ENCODE results near the gene ATXN2L. TPM values are rescaled to one million over a fixed set of nuclear protein-coding genes. Genes with fewer than 3 reads are reported as not detected.

The ATXN2L gene
- total and polyA plus RNA-seq, 2 of the 13 experiments (the other 11 are each of a cell fraction or from before 2014, with no cell fraction given): 40.8 to 55.1 TPM

DNA sequence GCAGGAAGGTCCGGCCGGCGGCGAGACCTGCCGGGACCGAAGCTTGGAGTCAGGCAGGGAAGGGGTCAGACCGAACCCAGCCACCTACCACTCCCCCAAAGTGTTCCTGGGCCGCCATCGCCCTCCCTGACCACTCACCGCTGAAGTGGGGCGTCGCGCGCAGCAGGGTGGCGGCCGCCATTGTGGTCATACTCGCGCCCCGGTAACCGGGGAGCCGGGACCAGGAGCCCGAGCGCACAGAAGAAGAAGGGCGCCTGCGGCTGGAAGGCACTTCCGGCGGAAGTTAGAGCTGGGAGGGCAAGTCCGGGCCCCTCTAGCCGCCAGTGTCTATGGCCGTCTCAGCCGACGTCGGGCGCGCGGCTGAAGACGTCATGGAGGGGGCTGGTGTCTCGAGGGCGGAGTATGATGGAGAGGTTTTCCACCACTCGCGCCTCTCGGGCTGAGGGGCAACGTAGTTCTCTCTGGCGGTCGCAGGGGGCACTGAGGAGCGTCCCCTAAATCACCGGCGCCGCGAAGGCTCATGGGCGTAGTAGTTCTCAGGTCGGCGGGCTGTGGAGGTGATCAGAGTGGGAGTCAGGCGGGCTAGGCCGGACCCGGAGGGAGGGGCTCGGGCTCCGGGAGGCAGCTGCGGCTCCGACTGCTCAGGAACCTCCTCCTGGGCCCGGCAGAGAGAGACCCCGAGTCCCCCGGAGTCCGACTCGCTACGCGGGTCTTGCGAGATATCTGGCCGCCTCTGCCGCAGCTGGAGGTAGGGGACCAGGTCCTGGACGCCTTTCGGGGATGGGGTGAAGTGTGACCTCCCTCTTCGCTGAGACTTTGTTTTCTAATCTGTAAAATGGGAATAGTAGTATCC is 23.5 kb downstream of the ATXN2L start, which contains the start of gene TUFM (continued):
- TF ChIP-seq, protein P1, sequence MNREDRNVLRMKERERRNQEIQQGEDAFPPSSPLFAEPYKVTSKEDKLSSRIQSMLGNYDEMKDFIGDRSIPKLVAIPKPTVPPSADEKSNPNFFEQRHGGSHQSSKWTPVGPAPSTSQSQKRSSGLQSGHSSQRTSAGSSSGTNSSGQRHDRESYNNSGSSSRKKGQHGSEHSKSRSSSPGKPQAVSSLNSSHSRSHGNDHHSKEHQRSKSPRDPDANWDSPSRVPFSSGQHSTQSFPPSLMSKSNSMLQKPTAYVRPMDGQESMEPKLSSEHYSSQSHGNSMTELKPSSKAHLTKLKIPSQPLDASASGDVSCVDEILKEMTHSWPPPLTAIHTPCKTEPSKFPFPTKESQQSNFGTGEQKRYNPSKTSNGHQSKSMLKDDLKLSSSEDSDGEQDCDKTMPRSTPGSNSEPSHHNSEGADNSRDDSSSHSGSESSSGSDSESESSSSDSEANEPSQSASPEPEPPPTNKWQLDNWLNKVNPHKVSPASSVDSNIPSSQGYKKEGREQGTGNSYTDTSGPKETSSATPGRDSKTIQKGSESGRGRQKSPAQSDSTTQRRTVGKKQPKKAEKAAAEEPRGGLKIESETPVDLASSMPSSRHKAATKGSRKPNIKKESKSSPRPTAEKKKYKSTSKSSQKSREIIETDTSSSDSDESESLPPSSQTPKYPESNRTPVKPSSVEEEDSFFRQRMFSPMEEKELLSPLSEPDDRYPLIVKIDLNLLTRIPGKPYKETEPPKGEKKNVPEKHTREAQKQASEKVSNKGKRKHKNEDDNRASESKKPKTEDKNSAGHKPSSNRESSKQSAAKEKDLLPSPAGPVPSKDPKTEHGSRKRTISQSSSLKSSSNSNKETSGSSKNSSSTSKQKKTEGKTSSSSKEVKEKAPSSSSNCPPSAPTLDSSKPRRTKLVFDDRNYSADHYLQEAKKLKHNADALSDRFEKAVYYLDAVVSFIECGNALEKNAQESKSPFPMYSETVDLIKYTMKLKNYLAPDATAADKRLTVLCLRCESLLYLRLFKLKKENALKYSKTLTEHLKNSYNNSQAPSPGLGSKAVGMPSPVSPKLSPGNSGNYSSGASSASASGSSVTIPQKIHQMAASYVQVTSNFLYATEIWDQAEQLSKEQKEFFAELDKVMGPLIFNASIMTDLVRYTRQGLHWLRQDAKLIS (CRISPR knock-in tag; IDR thresholded peaks at IDR 0.05): no peak; the same call in 1 of the 2 replicates
- TF ChIP-seq SCMH1 (CRISPR knock-in tag; IDR thresholded peaks at IDR 0.05; ENCODE audit: borderline replicate concordance): no peak
- peak in 1 of 2 experiments; percentile 60; a peak in 1 of 4 replicates for TF ChIP-seq ATF4 (CRISPR knock-in tag; IDR thresholded peaks at IDR 0.05)
- TF ChIP-seq ZNF567 (CRISPR knock-in tag; IDR thresholded peaks at IDR 0.05; ENCODE audit: borderline replicate concordance): peak; percentile 88
- no peak for TF ChIP-seq ZFAT (CRISPR knock-in tag; conservative IDR thresholded peaks at IDR 0.05)
- no peak for TF ChIP-seq ZNF20 (CRISPR knock-in tag; IDR thresholded peaks at IDR 0.05)
- no peak; the same call in 1 of the 2 replicates for TF ChIP-seq RFXANK (CRISPR knock-in tag; IDR thresholded peaks at IDR 0.05)
- TF ChIP-seq TARDBP (CRISPR knock-in tag; IDR thresholded peaks at IDR 0.05): peak; percentile 78
- peak; percentile 97 for TF ChIP-seq GMEB1 (CRISPR knock-in tag; IDR thresholded peaks at IDR 0.05; ENCODE audit: borderline replicate concordance)
- peak; percentile 81 for TF ChIP-seq TFE3 (CRISPR knock-in tag; IDR thresholded peaks at IDR 0.05)
- peak; percentile 96 for TF ChIP-seq ZNF124 (CRISPR knock-in tag; IDR thresholded peaks at IDR 0.05)
- peak; percentile 83 for TF ChIP-seq ZNF678 (CRISPR knock-in tag; IDR thresholded peaks at IDR 0.05)
- TF ChIP-seq, protein P2, sequence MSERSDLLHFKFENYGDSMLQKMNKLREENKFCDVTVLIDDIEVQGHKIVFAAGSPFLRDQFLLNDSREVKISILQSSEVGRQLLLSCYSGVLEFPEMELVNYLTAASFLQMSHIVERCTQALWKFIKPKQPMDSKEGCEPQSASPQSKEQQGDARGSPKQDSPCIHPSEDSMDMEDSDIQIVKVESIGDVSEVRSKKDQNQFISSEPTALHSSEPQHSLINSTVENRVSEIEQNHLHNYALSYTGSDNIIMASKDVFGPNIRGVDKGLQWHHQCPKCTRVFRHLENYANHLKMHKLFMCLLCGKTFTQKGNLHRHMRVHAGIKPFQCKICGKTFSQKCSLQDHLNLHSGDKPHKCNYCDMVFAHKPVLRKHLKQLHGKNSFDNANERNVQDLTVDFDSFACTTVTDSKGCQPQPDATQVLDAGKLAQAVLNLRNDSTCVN (CRISPR knock-in tag; IDR thresholded peaks at IDR 0.05; ENCODE audit: borderline replicate concordance): no peak; the same call in 1 of the 2 replicates
- TF ChIP-seq ZNF34 (CRISPR knock-in tag; IDR thresholded peaks at IDR 0.05; ENCODE audit: borderline replicate concordance): 0 out of 2 replicates have a peak, but pooled peaks have one; percentile 38
- peak; percentile 99 for TF ChIP-seq ZNF629 (CRISPR knock-in tag; conservative IDR thresholded peaks at IDR 0.05)
- TF ChIP-seq, protein P3, sequence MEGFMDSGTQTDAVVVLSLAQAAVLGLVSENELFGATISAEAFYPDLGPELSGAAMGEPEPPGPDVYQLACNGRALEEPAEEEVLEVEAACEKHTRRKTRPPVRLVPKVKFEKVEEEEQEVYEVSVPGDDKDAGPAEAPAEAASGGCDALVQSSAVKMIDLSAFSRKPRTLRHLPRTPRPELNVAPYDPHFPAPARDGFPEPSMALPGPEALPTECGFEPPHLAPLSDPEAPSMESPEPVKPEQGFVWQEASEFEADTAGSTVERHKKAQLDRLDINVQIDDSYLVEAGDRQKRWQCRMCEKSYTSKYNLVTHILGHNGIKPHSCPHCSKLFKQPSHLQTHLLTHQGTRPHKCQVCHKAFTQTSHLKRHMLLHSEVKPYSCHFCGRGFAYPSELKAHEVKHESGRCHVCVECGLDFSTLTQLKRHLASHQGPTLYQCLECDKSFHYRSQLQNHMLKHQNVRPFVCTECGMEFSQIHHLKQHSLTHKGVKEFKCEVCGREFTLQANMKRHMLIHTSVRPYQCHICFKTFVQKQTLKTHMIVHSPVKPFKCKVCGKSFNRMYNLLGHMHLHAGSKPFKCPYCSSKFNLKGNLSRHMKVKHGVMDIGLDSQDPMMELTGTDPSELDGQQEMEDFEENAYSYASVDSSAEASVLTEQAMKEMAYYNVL (CRISPR knock-in tag; IDR thresholded peaks at IDR 0.05; ENCODE audit: borderline replicate concordance): peak; percentile 96
